SK-N-DZ (cell line): ENCODE measurements around the gene PSMG4. TPM values are rescaled to one million over a fixed set of nuclear protein-coding genes. Genes with fewer than 3 reads are reported as not detected.

Experiments
- DNase-seq: peaks from one replicate; pipeline ENCODE4 v3.0.0-alpha.2; 2015; ENCODE audit warnings: low spot score
- polyA plus RNA-seq, 2 experiments: library from polyadenylated mRNA; depleted of rRNA; stranded (reverse); fragments of >200 nt; gene quantifications; 2 replicates each; pipeline ENCODE4 v1.2.3, GENCODE V29; 2014

Gene PSMG4
- 33.9 and 48.5 TPM in 2 replicates for polyA plus RNA-seq (2014; cell fraction: cytosol; rRNA removed)
- 52.4 and 61.1 TPM in 2 replicates for polyA plus RNA-seq (2014; cell fraction: nucleus; rRNA removed)

- peak; percentile 85 for DNase-seq
Measured at GRCh38 chr6:3258720-3259490, at the start of gene PSMG4. TSS of gene PSMG4 (plus strand) at chr6:3258947. CDS start at chr6:3259023, 76 bp downstream.

- DNase-seq = peak; percentile 79
Measured at GRCh38 chr6:3209114-3210023, 49.4 kb upstream of the PSMG4 start.

- DNase-seq = no peak
Measured at GRCh38 chr6:3210024-3210610, 48.6 kb upstream of the PSMG4 start.

- no peak for DNase-seq
Measured at GRCh38 chr6:3211681-3212080, 47.1 kb upstream of the PSMG4 start.

- DNase-seq = no peak
Measured at GRCh38 chr6:3212261-3212660, 46.5 kb upstream of the PSMG4 start.

- DNase-seq = no peak
Measured at GRCh38 chr6:3213334-3213695, 45.4 kb upstream of the PSMG4 start.

- DNase-seq = no peak
Measured at GRCh38 chr6:3214898-3215297, 43.8 kb upstream of the PSMG4 start.

GRCh38 chr6:3217286-3217685, 41.5 kb upstream of the PSMG4 start:
- DNase-seq = no peak

GRCh38 chr6:3218266-3218665, 40.5 kb upstream of the PSMG4 start:
- no peak for DNase-seq

GRCh38 chr6:3220366-3220765, 38.4 kb upstream of the PSMG4 start:
- DNase-seq = no peak

GRCh38 chr6:3221578-3221977, 37.2 kb upstream of the PSMG4 start:
- no peak for DNase-seq

GRCh38 chr6:3222506-3223038, 36.2 kb upstream of the PSMG4 start:
- DNase-seq = no peak

GRCh38 chr6:3226042-3226441, 32.7 kb upstream of the PSMG4 start:
- no peak for DNase-seq

- DNase-seq = peak; percentile 50
Measured at GRCh38 chr6:3226481-3227362, 32.0 kb upstream of the PSMG4 start.

- peak; percentile 93 for DNase-seq
Measured at GRCh38 chr6:3227363-3228045, 31.2 kb upstream of the PSMG4 start, which contains the start of gene TUBB2B. TSS of gene TUBB2B (minus strand) at chr6:3227653. CDS start at chr6:3227543, 110 bp downstream.

GRCh38 chr6:3228046-3228671, 30.6 kb upstream of the PSMG4 start:
- DNase-seq = peak; percentile 93

GRCh38 chr6:3228771-3229565, 29.8 kb upstream of the PSMG4 start:
- peak; percentile 84 for DNase-seq

GRCh38 chr6:3229566-3230178, 29.1 kb upstream of the PSMG4 start:
- DNase-seq = peak; percentile 75
